ENCODE measurements around the gene XRCC1. TPM values are rescaled to one million over a fixed set of nuclear protein-coding genes. Genes with fewer than 3 reads are reported as not detected.

Gene XRCC1
- total and polyA plus RNA-seq, 2 of the 4 experiments (the other 2 are of a cell fraction), result 12.5 to 21.3 TPM

- H3K9me1 ChIP-seq (ENCODE audit: insufficient read depth, low read length), result no peaks in the 10 kb centered on the region
- H3K9ac ChIP-seq (ENCODE audit: low read depth, low read length), result no peak overlapping the region
- no peak overlapping the region for H2BK120ac ChIP-seq (ENCODE audit: low read depth, low read length)
- H3K4me3 ChIP-seq (ENCODE audit: insufficient read depth, low read depth, low read length), result no peak overlapping the region
- H4K20me1 ChIP-seq (ENCODE audit: insufficient read depth, low read length), result no peaks in the 10 kb centered on the region
- no peak overlapping the region for H3K4ac ChIP-seq (ENCODE audit: low read depth, low read length)
- WGBS, 2 experiments (ENCODE audit: extremely low coverage in 2 of 2, insufficient read length in 1 of 2), result 100% methylated on average over 1 of the region's 5 CpGs; no CpG with 5 or more reads in 1 of the 2 experiments
- H2BK15ac ChIP-seq (ENCODE audit: low read depth, low read length), result no peak overlapping the region
- H3K27me3 ChIP-seq (ENCODE audit: control insufficient read depth, insufficient read depth, low read length), result no peaks in the 10 kb centered on the region
- no peaks in the 10 kb centered on the region for H3K79me1 ChIP-seq (ENCODE audit: low read depth in 1 of 2, low read length in 2 of 2)
- H2AFZ ChIP-seq (replicated peaks; ENCODE audit: low read length, poor library complexity), result no peak overlapping the region
- H3K4me2 ChIP-seq (ENCODE audit: low read depth, low read length), result no peak overlapping the region
- no peak overlapping the region for H3K27ac ChIP-seq (ENCODE audit: insufficient read depth, low read length)
- H3K14ac ChIP-seq (replicated peaks; ENCODE audit: low read depth, low read length), result no peak overlapping the region
- TF ChIP-seq RAD21 (IDR thresholded peaks at IDR 0.05; ENCODE audit: low read length), result no peak
- TF ChIP-seq, protein P1, sequence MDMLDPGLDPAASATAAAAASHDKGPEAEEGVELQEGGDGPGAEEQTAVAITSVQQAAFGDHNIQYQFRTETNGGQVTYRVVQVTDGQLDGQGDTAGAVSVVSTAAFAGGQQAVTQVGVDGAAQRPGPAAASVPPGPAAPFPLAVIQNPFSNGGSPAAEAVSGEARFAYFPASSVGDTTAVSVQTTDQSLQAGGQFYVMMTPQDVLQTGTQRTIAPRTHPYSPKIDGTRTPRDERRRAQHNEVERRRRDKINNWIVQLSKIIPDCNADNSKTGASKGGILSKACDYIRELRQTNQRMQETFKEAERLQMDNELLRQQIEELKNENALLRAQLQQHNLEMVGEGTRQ (IDR thresholded peaks at IDR 0.05; ENCODE audit: low read depth, low read length), result no peak
- TF ChIP-seq RCOR1 (IDR thresholded peaks at IDR 0.05; ENCODE audit: insufficient replicate concordance, low read length), result no peak
- no peak for TF ChIP-seq CEBPB (IDR thresholded peaks at IDR 0.05; ENCODE audit: low read depth, low read length)
- H2BK5ac ChIP-seq (ENCODE audit: low read depth, low read length, poor library complexity, severe bottlenecking), result no peak overlapping the region
- intact Hi-C loops (cut with micrococcal nuclease) (no loop called here), in situ Hi-C loops (cut with MboI; ENCODE audit: low sequenced_read_pairs) (no loop called here), dilution Hi-C loops (cut with HindIII; ENCODE audit: low sequenced_read_pairs, unreplicated experiment) (no loop called here)
- no peak overlapping the region for H2AK9ac ChIP-seq (replicated peaks; ENCODE audit: low read depth, low read length, poor library complexity)
- H3K9me3 ChIP-seq (ENCODE audit: control insufficient read depth, insufficient read depth, low read length), result no peaks in the 10 kb centered on the region
- DNase-seq, result no peak
- H3K18ac ChIP-seq (ENCODE audit: low read depth, low read length), result no peak overlapping the region
- H4K5ac ChIP-seq (ENCODE audit: low read depth, low read length), result no peak overlapping the region
- H3K36me3 ChIP-seq (ENCODE audit: control insufficient read depth, insufficient read depth, low read length), result peaks cover 35% of the 10 kb centered on the region
- no TSS peak for BruUV-seq (replicated peaks)
- POLR2A ChIA-PET (ENCODE audit: unreplicated experiment), result no interaction called here
- CTCF ChIA-PET, result no interaction called here
- H4K91ac ChIP-seq (ENCODE audit: insufficient read depth, low read depth, low read length), result no peak overlapping the region
- no peaks in the 10 kb centered on the region for H3K4me1 ChIP-seq (ENCODE audit: control insufficient read depth, insufficient read depth, low read length)
- ATAC-seq (ENCODE audit: low read depth), result no peak
- no peak overlapping the region for H2AK5ac ChIP-seq (ENCODE audit: low read depth, low read length)
- no peak overlapping the region for H3K56ac ChIP-seq (ENCODE audit: extremely low read depth, insufficient read depth, low read length)
- no peak overlapping the region for H2BK20ac ChIP-seq (ENCODE audit: low read depth, low read length)
- no peak overlapping the region for H3K23ac ChIP-seq (ENCODE audit: low read depth, low read length)
- no peak overlapping the region for H4K8ac ChIP-seq (ENCODE audit: low read depth in 2 of 2, low read length in 2 of 2)
These were observed 33.2 kb downstream of the XRCC1 start for GRCh38 chr19:43541920-43542650.
